ENCODE data around the gene TANC1. TPM values are rescaled to one million over a fixed set of nuclear protein-coding genes. Genes with fewer than 3 reads are reported as not detected.

TANC1 gene
- total and polyA plus RNA-seq, 2 experiments from 2014 or later = 2.8 to 9.5 TPM

DNA sequence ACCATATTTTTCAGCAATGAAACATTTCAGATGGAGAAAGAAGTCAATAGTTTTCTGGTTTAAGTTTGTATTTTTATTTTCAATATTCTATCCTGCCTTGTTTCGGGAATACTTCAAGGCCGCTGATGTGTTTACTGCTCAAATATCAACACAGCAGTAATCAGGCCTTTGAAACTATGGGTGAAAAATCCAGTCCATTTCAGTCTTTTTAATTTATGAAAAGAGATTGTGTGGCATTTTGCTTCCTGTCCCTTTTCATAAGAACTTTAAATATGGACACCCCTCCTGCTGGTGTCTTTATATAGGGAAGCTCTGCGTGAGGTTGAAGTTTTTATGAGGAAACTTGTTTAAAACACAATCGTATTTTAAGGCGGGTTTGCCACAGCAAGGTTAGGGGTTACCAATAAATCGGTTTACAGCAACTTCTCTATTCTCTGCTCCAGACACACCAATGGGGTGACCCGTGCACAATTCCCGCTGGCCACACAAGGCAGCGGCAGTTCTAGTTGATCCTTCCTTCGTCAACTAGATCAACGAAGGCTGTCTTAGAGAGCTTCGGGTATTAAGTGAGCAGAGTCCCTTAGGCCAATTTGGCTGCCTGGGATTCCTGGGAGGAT, 1.2 kb upstream of the TANC1 start:
- Mint-ChIP-seq H3K4me3 (peak overlapping the region; percentile 95), H3K4me1 (peaks cover 18% of the 10 kb centered on the region), H3K27me3 (ENCODE audit: insufficient read depth, low read depth, poor library complexity) (peaks cover 41% of the 10 kb centered on the region), H3K36me3 (ENCODE audit: low read depth) (no peaks in the 10 kb centered on the region), H3K9me3 (no peaks in the 10 kb centered on the region), H3K27ac (no peak overlapping the region)
- Histone ChIP-seq H4K20me1 (replicated peaks; ENCODE audit: insufficient read depth) (peaks cover 18% of the 10 kb centered on the region), H3K4me2 (peak overlapping the region; percentile 98), H3K27ac (ENCODE audit: low read depth) (no peak overlapping the region), H3K79me2 (replicated peaks; ENCODE audit: insufficient read depth) (peaks cover 17% of the 10 kb centered on the region), H3K4me1 (ENCODE audit: insufficient read depth) (peaks cover 6% of the 10 kb centered on the region), H3F3A (replicated peaks; ENCODE audit: low read depth) (no peaks in the 10 kb centered on the region; the same call in 1 of the 2 replicates), H3K27me3 (ENCODE audit: insufficient read depth) (peaks cover 58% of the 10 kb centered on the region), H3K4me3 (peak overlapping the region; percentile 87), H3K9me2 (ENCODE audit: insufficient read depth) (no peaks in the 10 kb centered on the region), H3K36me3 (ENCODE audit: insufficient read depth) (no peaks in the 10 kb centered on the region), H2AFZ (peak overlapping the region; percentile 83)
- TF ChIP-seq EZH2phosphoT487 (IDR thresholded peaks at IDR 0.05; ENCODE audit: unreplicated experiment) (no peak), ZNF462 (CRISPR knock-in tag; IDR thresholded peaks at IDR 0.05) (no peak), NANOG (IDR thresholded peaks at IDR 0.05; ENCODE audit: borderline replicate concordance) (no peak), CREB1 (CRISPR knock-in tag; IDR thresholded peaks at IDR 0.05; ENCODE audit: low read depth) (no peak), ZNF114 (CRISPR knock-in tag; IDR thresholded peaks at IDR 0.05) (no peak), JUNB (IDR thresholded peaks at IDR 0.05; ENCODE audit: unreplicated experiment) (no peak), ZNF331 (CRISPR knock-in tag; IDR thresholded peaks at IDR 0.05; ENCODE audit: low read depth) (no peak), STAT1 (IDR thresholded peaks at IDR 0.05; ENCODE audit: unreplicated experiment) (no peak), POLR2AphosphoS5 (IDR thresholded peaks at IDR 0.05; ENCODE audit: low read depth) (no peak), ETS1 (IDR thresholded peaks at IDR 0.05) (no peak), EZH2 (IDR thresholded peaks at IDR 0.05; ENCODE audit: low read depth, unreplicated experiment) (no peak), REST (IDR thresholded peaks at IDR 0.05; ENCODE audit: unreplicated experiment) (no peak)
- TF ChIP-seq, protein P1, sequence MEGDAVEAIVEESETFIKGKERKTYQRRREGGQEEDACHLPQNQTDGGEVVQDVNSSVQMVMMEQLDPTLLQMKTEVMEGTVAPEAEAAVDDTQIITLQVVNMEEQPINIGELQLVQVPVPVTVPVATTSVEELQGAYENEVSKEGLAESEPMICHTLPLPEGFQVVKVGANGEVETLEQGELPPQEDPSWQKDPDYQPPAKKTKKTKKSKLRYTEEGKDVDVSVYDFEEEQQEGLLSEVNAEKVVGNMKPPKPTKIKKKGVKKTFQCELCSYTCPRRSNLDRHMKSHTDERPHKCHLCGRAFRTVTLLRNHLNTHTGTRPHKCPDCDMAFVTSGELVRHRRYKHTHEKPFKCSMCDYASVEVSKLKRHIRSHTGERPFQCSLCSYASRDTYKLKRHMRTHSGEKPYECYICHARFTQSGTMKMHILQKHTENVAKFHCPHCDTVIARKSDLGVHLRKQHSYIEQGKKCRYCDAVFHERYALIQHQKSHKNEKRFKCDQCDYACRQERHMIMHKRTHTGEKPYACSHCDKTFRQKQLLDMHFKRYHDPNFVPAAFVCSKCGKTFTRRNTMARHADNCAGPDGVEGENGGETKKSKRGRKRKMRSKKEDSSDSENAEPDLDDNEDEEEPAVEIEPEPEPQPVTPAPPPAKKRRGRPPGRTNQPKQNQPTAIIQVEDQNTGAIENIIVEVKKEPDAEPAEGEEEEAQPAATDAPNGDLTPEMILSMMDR (conservative IDR thresholded peaks at IDR 0.05; ENCODE audit: low read depth in 2 of 2) = no peak; a peak in 1 of 4 replicates
- ATAC-seq = peak; percentile 5
- DNase-seq (ENCODE audit: low spot score) = no peak
